HG02678 (cell line): ENCODE measurements around the gene DENND2A.
"Not testable (repeated sequence)": the region's sequence is repeated elsewhere in the genome, so short reads cannot be mapped to it uniquely, and the experiment has no call there.

Experiments
- ATAC-seq: cut with Tn5 transposase; IDR thresholded peaks from one replicate; pipeline ENCODE4 v1.9.1; 2021; ENCODE audit warnings: mild to moderate bottlenecking, moderate library complexity; ENCODE audit not compliant: unreplicated experiment

DENND2A gene

DNA sequence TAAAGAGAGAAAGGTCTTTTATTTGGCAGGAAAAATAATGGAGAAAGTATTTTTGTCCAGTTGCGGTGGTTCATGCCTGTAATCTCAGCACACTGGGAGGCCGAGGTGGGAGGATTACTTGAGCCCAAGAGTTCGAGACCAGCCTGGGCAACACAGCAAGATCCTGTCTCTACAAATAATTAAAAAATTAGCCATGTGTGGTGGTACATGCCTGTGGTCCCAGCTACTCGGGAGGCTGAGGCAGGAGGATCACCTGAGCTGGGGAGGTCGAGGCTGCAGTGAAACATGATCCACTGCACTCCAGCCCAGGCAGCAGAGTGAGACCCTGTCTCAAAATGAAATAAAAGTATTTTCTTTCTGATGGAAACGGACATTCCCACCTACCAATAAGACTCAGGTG is 83.5 kb downstream of the DENND2A start:
- no peak for ATAC-seq

DNA sequence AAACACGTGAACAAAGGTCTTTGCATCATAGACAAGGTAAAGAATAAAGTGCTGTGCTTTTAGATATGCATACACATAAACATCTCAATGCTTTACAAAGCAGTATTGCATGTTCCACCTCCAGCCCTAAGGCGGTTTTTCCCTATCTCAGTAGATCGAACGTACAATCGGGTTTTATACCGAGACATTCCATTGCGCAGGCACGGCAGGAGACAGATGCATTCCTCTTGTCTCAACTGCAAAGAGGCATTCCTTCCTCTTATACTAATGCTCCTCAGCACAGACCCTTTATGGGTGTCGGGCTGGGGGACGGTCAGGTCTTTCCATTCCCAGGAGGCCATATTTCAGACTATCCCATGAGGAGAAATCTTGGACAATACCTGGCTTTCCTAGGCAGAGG is 87.4 kb downstream of the DENND2A start:
- ATAC-seq = not testable (repeated sequence)

DNA sequence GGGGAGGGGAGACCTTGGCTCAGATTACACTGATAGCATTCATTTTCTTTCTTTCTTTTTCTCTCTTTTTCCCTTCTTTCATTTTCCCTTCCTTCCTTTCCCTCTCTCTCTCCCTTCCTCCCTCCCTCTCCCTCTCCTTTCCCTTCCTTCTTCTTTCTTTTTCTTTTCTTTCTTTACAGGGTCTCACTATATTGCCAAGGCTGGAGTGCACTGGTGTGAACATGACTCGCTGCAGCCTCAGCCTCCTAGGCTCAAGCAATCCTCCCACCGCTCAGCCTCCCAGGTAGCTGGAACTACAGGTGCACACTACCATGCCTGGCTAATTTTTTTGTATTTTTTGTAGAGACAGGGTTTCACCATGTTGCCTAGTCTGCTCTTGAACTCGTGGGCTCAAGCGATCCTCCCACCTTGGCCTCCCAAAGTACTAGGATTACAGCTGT is 88.4 kb downstream of the DENND2A start:
- no peak for ATAC-seq

DNA sequence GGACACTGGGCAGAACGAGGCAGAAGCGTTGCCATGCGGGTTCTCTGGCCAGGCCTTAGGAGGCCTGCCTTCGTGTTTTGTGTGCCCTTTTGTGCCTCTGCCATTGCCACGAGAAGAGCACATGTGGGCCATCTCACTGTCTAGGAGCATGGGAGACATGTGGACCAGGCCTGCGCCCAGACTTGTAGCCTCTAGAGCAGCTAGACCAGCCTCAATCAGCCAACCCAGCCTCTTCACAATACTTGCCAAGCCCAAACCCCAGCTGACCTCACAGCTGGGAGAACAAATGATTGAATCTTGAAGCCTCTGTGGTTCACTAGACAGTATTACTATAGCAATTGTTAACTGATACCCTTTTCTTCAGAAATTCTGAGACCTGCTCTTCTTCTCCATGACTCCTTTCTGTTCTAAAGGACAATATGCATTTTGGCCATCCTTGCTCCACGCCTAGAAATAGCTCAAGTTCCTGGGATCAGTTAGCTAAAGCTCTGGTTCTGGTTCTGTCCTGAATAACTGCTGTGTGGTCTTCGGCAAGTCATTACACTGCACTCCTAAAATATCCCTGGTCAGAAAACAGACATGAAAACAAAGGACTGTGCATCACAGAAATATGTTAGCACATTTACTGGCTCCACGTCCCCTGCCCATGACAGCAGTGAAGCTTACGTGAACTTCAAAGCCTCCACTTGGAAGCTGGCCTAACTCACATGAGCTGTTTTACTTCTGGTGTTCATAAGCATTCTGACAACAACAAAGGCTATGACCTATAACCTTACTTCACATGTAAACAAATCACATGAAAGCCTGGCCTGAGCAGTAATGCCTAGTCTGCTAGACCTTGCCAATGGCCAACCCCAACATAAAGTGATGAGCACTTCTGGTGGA is 89.0 kb downstream of the DENND2A start:
- no peak for ATAC-seq

DNA sequence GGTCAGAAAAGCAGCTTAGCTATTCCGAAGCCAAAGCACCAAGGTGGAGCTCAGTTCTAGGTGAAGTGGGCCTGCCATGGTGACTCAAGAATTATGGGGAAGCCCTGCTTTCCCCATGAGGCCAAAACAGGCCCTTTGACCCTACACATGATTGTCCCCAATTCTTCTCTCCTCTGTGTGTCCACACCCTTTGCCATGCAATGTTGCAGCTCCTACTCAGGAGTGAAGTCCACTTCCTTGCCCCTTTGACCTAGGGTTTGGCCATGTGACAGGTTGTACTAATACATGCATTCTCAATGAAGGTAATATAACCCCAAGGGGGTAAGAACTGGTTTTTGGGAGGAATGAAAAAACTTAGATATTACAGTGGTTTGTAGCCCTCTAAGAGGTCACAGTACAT is 93.7 kb downstream of the DENND2A start:
- ATAC-seq = no peak

DNA sequence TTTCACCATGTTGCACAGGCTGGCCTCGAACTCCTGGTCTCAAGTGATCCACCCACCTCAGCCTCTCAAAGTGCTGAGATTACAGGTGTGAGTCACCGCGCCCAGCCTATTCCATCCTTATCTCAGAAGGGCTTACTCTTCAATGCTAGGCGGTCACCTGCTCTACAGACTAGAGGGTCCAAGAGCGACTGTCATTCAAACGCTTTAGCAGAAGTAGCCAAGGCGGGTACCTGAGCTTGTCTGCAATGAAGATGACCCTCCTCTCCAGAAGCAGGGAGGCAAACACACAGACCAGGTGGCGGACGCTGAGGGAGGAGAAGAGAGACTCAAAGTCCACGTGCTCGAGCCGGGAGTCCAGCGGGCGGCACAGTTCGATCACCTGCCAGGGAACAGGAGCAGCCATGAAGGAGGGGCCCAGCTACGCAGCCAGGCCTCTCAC is 96.2 kb downstream of the DENND2A start:
- ATAC-seq = no peak

DNA sequence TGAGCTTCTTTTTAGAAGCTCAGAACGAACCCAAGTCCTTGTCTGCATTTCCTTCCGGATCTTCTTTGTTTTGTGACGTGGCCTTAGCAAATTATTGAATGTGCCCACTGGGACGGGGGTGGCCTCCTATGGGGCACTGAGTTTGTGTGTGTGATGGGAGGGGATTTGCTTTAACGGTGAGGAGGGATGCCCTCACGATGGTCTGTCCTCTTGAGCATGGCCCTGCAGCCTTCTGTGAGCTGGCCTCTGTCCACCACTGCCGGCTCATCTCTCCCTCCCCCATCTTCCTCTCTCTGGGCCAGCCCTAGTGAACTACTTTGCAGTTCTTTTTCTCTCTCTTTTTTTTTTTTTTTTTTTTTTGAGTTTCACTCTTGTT is 98.4 kb downstream of the DENND2A start:
- no peak for ATAC-seq

DNA sequence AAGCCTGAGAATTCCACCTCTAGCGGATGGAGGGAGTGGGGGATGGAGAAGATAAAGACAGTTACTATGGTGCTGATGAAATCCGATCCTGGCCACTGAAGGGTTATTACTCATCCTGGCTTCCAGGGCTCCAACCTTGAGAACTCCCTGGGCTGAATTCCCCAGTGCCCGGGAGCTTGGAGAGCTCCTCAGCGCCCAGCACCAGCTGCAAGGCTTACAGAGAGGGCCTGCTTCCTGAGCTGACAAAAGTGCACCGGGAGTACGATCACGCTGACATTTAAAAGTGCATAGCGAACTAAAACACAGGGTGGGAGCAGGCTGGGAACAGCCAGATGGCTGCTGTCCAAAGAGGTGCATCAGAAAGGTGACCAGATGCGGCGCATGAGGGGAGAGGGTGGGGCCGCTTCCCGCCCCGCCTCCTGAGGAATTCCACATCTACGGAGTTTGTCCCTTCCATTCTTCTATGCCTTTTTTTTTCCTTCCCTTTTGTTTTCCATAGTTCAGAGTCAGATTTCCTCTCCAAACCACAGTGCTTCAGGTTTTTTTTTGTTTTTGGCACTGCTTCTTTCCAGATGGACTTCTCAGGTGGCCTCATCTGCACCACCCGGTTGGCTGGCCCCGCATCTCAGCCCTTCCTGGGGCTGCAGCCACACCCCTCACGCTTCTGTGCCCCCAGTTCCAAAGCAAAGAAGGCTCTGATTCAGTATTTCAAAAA is 98.9 kb downstream of the DENND2A start:
- ATAC-seq = no peak

DNA sequence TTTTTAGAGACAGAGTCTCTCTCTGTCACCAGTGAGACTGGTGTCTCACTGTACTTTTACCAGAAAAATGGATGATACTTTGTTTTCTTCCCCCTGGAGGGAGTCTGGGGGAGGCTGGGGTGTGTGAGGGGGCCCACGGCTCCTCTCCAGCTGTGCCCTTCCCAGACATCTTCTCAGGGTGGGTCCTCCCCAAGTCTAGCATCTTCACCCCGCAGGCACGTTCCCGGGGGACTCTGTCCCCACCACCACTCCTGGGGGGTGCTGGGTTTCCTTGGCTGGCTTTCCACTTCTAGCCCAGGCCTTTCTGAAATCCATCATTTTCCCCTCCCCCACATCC is 99.5 kb downstream of the DENND2A start:
- ATAC-seq = no peak

DNA sequence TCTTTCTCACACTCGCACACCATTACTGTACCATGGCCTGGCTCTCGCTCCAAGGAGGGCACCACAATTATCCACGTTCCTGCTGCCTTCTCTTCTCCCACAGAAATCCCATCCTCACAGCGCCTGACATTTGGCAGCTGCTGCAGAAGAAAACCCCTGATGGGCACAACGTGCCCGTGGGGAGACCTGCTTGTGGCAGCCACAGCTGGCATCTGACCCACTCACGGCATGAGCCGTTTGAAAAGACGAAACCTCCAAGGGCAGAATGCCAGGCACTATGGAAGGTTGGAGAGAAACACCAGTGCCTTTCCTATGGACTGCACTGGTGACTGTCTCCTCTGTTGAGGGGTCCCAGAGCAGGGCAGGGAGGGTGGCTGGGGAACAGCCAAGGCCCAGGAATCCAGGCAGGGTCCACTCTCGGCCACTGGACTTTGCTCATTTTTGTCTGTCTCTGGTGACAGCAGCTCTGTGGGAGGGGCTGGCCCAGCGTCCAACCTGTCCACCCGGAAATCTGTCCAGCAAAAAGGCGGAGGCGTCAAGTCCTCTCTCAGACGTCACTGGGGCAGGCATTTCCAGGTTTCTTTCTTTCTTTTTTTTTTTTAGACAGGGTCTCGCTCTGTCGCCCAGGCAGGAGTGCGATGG is 100.4 kb downstream of the DENND2A start:
- ATAC-seq = no peak

DNA sequence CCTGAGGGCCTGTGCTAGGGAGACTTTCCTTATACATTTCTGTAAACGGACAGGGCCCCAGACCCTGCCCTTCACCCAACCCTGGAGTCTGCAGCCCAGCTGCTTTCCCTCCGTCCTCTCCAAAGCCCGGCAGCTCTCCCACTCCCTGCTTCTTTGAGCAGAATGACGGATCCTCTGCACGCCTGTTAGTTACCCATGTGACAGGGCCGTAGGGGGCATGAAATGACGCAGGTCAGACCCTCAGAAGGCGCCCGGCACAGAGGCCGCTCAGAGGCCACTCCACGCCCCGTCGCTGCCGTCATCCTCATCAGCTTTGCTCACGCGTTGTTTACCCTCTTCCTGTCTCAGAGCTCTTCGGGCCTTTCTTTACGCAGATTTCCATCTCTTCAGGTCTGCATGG is 101.2 kb downstream of the DENND2A start:
- ATAC-seq = no peak

DNA sequence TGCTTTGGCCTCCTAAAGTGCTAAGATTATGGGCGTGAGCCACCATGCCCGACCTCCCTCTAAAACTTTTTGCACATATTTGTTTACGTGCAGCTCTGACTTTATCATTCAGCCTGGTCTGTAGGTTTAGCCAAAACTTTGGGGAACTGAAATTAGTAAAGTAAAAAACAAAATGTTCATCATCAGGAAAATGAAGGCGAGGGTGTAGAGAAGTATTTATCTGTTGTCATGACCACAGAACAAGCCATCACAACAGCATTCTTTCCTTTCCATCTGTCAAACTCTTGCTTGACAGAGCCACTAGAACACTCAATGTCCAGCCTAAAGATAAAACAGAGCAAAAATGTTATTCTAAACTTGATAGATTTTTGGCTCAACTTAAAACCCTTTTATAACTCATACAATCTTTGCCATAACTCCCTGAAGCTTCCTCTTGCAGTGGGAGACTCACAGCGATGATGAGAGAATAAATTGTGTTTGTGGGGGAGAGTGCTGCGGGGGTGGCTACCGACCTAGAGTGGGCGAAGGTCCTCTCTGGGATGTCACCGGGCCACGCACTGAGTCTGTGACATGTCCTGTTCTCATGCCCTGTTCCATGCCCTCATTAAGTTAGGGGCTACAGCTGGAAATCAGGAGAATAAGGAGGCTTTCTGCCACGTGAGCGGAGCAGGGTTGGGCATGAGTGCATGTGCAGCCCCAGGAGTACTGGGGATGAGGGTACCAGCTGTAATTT is 102.7 kb downstream of the DENND2A start:
- no peak for ATAC-seq

DNA sequence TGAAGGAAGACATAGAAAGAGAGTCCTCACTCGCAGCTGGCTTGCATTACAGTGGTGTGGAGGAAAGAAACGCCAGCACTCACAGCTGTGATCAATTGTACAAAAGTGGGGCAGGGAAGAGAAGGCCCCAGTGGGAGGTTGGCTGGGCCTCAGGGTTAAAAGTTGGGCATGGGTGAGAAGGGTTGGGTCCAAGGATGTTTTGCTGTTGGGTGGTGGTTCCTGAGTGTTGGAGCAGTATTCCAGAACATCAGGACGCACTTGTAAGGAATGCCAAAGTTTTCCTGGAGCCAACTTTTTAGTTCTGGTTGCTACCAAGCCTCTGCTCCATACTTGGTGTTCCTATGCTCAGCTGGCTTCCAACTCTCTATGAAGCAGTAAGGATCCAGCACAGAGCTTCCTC is 105.9 kb downstream of the DENND2A start:
- ATAC-seq = no peak

DNA sequence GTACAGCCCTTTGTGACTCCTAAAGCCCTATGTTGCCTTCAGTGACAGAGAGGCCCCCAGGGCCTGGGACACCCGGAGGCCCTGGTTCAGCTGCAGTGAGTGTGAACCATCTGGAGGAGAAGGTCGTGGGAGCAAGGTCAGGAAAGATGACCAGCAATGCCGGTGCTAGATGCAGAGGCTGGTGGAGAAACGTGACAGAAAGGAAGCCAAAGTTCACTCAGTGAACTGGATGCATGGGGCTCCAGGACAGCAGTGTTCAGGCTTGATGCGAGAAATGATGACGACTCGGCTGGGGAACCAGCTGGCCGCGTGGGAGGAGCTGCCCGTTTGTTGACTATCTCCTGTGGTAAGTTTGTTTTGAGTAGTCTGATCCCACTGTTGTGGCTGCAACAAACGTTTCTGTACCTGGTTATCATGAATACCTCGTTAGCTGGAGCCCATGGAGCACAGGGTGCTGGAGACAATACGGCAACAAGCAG is 107.2 kb downstream of the DENND2A start:
- ATAC-seq = no peak

DNA sequence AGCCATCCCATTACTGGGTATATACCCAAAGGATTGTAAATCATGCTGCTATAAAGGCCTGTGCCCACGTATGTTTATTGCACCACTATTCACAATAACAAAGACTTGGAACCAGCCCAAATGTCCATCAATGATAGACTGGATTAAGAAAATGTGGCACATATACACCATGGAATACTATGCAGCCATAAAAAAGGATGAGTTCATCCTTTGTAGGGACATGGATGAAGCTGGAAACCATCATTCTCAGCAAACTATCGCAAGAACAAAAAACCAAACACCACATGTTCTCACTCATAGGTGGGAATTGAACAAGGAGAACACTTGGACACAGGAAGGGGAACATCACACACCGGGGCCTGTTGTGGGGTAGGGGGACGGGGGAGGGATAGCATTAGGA is 111.2 kb downstream of the DENND2A start:
- not testable (repeated sequence) for ATAC-seq

DNA sequence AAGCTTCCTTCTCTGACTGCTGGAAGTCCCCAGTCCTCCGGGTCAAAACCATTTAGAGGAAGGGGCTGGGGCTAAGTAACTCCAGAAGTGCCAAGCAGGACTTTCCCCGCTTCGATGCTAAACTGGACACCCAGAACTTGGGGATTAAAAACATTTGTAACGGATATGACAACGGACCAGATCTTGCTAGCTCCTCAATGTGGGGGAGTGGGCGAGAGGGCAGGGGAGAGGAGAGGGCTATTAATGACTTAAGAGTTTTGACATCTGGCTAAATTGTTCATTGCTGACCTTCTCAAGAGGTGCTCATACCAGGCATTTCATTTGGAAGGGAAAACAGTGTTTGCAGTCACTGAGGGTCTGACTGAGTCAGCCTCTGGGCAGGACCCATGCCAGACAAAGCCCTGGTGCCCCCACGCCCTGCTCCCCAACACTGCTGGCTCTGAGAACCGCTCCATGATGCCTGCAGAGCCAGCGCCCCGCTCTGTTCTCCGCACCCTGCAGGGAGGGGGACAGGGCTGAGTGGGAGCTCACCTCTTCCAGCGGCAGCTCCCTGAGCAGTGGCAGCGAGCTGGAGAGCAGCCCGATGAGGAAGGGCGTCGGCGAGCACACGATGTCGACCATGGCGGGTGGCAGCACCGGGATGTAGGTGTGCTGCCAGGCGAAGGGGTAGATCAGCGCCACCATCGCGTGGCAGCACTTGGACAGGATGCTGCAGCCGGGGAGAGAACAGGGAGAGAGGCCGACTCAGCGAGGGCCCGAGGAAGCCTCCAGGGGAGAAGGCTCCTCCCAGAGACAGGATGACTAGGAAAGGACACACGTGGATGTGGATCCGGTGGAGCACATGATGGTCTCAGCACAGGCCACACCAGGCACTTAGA is 113.6 kb downstream of the DENND2A start:
- no peak for ATAC-seq

DNA sequence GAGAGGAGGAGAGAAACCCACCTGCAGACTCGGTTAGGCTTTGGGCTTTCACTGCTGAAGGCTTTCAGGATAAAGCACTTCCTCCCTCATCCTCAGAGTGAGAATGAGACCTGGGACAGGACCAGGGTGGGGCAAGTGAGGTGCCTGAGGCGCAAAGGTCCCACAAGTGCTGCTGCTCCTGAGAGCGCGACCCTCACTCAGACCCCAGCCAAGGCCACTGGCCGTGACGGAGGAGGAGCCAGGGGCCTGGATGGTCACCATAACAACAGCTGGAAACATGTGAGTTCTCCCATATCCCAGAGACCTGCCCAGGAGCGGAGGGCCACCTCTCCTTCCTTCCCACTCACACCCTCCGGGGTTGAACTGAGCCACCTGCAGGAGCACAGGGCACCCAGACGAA is 114.4 kb downstream of the DENND2A start:
- no peak for ATAC-seq

DNA sequence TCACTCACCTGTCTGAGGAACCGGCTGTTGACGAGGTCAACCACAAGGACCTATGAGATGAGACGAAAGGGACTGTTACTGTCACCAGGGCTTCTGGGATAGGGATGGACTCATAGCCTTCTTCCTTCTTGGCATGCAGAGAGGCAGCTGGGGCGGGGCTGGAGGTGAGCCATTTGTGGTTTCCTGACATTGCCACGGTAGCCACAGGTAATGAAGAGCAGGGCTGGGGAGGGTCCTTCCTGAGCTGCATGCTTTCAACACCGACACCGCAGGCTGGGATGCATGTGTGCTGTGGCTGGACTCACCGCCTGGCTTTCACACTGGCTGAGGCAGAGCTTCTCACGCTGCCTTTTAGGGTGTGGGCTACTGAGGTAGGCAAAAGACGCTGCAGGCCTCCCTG is 114.9 kb downstream of the DENND2A start:
- ATAC-seq = no peak

DNA sequence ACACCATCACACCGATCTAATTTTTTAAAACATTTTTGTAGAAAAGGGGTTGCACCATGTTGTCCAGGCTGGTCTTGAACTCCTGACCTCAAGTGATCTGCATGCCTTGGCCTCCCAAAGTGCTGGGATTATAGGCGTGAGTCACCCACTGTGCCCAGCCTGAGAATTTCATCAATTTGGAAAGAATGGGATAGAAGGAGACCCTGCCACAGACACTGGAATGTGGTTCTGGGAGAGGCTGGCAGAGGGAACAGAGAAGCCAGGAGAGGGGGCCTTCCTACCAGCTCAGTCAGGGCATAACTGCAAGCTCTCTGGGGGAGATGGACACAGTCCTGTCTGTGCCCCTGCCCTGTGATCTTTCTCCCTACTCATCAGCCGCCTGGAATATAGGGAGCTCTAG is 119.2 kb downstream of the DENND2A start:
- ATAC-seq = no peak

DNA sequence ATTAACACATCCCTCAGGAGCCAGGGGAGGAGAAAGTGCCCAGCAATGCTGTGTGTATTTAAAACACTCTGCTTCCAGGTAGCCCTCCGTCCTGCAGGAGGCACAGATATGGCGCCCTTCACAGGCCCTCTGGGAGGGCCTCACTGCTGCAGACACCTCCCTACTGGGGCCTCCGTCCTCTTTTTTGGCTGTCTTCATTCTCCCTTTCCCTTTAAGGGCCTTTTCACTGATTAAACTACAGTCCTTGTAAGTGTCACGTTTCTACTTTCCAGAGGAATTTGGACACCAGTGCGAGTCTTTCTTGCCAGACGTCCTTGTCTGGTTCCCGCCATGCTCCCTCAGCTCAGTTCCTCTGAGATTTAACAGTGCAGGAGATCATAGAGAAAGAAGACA is 121.6 kb downstream of the DENND2A start:
- no peak for ATAC-seq
